ENCODE measurements around the gene BTBD16. TPM values are rescaled to one million over a fixed set of nuclear protein-coding genes. Genes with fewer than 3 reads are reported as not detected.

Gene BTBD16
- total and polyA plus RNA-seq, 2 donors (not counting 1 experiment from before 2014, with no cell fraction given): not detected

GRCh38 chr10:122225330-122225729 lies 45.8 kb upstream of the BTBD16 start:
- Histone ChIP-seq H3K4me1 (ENCODE audit: control insufficient read depth in 2 of 2, insufficient read depth in 2 of 2, low read length in 2 of 2) (no peaks in the 10 kb centered on the region), H2AFZ (ENCODE audit: insufficient read depth, low read depth, low read length, poor library complexity, severe bottlenecking) (no peak overlapping the region), H3K4me3 (ENCODE audit: control extremely low read depth in 1 of 5, extremely low read depth in 1 of 5, insufficient read depth in 1 of 5, low read depth in 2 of 5, low read length in 4 of 5) (no peak overlapping the region), H3K9ac (ENCODE audit: low read length) (no peak overlapping the region), H3K9me3 (ENCODE audit: control extremely low read depth in 1 of 3, control insufficient read depth in 2 of 3, insufficient read depth in 1 of 3, low read length in 2 of 3) (no peaks in the 10 kb centered on the region), H3K36me3 (replicated peaks in 1 of 2; ENCODE audit: control extremely low read depth in 1 of 2, control insufficient read depth in 1 of 2, extremely low read depth in 1 of 2, insufficient read depth in 2 of 2, low read length in 1 of 2) (no peaks in the 10 kb centered on the region), H3K27me3 (replicated peaks in 1 of 4; ENCODE audit: control extremely low read depth in 1 of 4, control insufficient read depth in 3 of 4, insufficient read depth in 4 of 4, low read length in 3 of 4) (peaks cover 0 to 6% (median 0%) of the 10 kb centered on the region in 4 experiments), H3K4me2 (replicated peaks; ENCODE audit: low read depth, low read length, poor library complexity, severe bottlenecking) (no peak overlapping the region), H4K20me1 (ENCODE audit: control insufficient read depth, insufficient read depth, low read length, poor library complexity, severe bottlenecking) (no peaks in the 10 kb centered on the region), H3K79me2 (ENCODE audit: control insufficient read depth, insufficient read depth, low read length) (no peaks in the 10 kb centered on the region), H3K27ac (ENCODE audit: low read length in 2 of 2) (no peak overlapping the region)
- Mint-ChIP-seq H3K27me3 (peaks cover 14% of the 10 kb centered on the region), H3K27ac (no peak overlapping the region), H3K9me3 (ENCODE audit: insufficient read depth) (no peaks in the 10 kb centered on the region), H3K4me1 (no peaks in the 10 kb centered on the region), H3K4me3 (no peak overlapping the region)
- POLR2A ChIA-PET: no interaction called here
- ATAC-seq (ENCODE audit: low read depth) (no peak), DNase-seq (no peak)
- TF ChIP-seq CTCF (IDR thresholded peaks at IDR 0.05) (no peak), EZH2 (IDR thresholded peaks at IDR 0.05; ENCODE audit: borderline replicate concordance, insufficient read depth, low read depth, low read length, poor library complexity, severe bottlenecking) (no peak)
- intact Hi-C loops (cut with micrococcal nuclease): no loop called here
- CTCF ChIA-PET: no interaction called here
- WGBS (ENCODE audit: insufficient coverage): 31% methylated on average over 5 of the region's 9 CpGs

- POLR2A ChIA-PET: no interaction called here
- intact Hi-C loops (cut with micrococcal nuclease): no loop called here
- 94% methylated on average over 3 of the region's 4 CpGs for WGBS (ENCODE audit: insufficient coverage)
- Mint-ChIP-seq H3K9me3 (ENCODE audit: insufficient read depth) (no peaks in the 10 kb centered on the region), H3K4me3 (no peak overlapping the region), H3K27ac (no peak overlapping the region), H3K27me3 (peaks cover 17% of the 10 kb centered on the region), H3K4me1 (no peaks in the 10 kb centered on the region)
- CTCF ChIA-PET: no interaction called here
- Histone ChIP-seq H3K27ac (ENCODE audit: low read length in 2 of 2) (no peak overlapping the region), H3K9ac (ENCODE audit: low read length) (no peak overlapping the region), H3K79me2 (ENCODE audit: control insufficient read depth, insufficient read depth, low read length) (no peaks in the 10 kb centered on the region), H3K4me1 (ENCODE audit: control insufficient read depth in 2 of 2, insufficient read depth in 2 of 2, low read length in 2 of 2) (no peaks in the 10 kb centered on the region), H3K36me3 (replicated peaks in 1 of 2; ENCODE audit: control extremely low read depth in 1 of 2, control insufficient read depth in 1 of 2, extremely low read depth in 1 of 2, insufficient read depth in 2 of 2, low read length in 1 of 2) (no peaks in the 10 kb centered on the region), H2AFZ (ENCODE audit: insufficient read depth, low read depth, low read length, poor library complexity, severe bottlenecking) (no peak overlapping the region), H3K4me2 (replicated peaks; ENCODE audit: low read depth, low read length, poor library complexity, severe bottlenecking) (no peak overlapping the region), H4K20me1 (ENCODE audit: control insufficient read depth, insufficient read depth, low read length, poor library complexity, severe bottlenecking) (no peaks in the 10 kb centered on the region), H3K27me3 (replicated peaks in 1 of 4; ENCODE audit: control extremely low read depth in 1 of 4, control insufficient read depth in 3 of 4, insufficient read depth in 4 of 4, low read length in 3 of 4) (peaks cover 0 to 6% (median 0%) of the 10 kb centered on the region in 4 experiments), H3K9me3 (ENCODE audit: control extremely low read depth in 1 of 3, control insufficient read depth in 2 of 3, insufficient read depth in 1 of 3, low read length in 2 of 3) (no peaks in the 10 kb centered on the region), H3K4me3 (ENCODE audit: control extremely low read depth in 1 of 5, extremely low read depth in 1 of 5, insufficient read depth in 1 of 5, low read depth in 2 of 5, low read length in 4 of 5) (no peak overlapping the region)
- TF ChIP-seq EZH2 (IDR thresholded peaks at IDR 0.05; ENCODE audit: borderline replicate concordance, insufficient read depth, low read depth, low read length, poor library complexity, severe bottlenecking) (no peak), CTCF (IDR thresholded peaks at IDR 0.05) (no peak)
- DNase-seq (no peak), ATAC-seq (ENCODE audit: low read depth) (no peak)
Measured at GRCh38 chr10:122227754-122228153, 43.3 kb upstream of the BTBD16 start.

All from B cell (primary cell).